ENCODE results near the gene KLF5. TPM values are rescaled to one million over a fixed set of nuclear protein-coding genes. Genes with fewer than 3 reads are reported as not detected.

Gene KLF5
- total RNA-seq, 1 experiment from 2014 or later = 2.2 TPM

DNA sequence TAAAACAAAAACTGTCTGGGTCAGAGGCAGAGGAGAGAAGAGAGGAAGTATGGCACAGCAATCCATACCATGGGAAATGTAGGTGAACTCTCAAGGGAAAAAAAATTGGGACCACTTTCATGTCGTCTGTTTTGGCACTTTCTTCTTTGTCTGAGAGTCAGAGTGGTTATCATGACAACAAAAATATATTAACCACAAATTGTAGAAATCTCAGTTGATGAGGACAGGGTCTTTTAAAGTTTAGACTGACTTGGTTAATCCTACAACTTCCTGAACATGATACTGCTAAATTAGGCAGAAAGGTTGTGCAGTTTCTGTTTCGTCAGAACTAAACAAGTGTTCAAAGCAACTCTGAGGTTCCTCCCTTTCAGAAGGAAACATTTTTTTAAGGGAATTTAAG lies 15.2 kb downstream of the KLF5 start:
- no peaks in the 10 kb centered on the region for H3K79me2 ChIP-seq (ENCODE audit: insufficient read depth, low read length)
- H3K9me3 ChIP-seq (ENCODE audit: control insufficient read depth, low read depth, low read length) = no peaks in the 10 kb centered on the region
- no peak for TF ChIP-seq CTCF (conservative IDR thresholded peaks at IDR 0.05)
- H3K4me2 ChIP-seq (ENCODE audit: insufficient read depth, insufficient read length, low read length) = no peak overlapping the region
- no peak overlapping the region for H2BK120ac ChIP-seq (ENCODE audit: low read depth, low read length, poor library complexity, severe bottlenecking)
- Mint-ChIP-seq H3K36me3 (ENCODE audit: insufficient read depth in 1 of 3, low read depth in 3 of 3) (no peaks in the 10 kb centered on the region), H3K4me3 (no peak overlapping the region), H3K4me1 (peaks cover 25 to 40% of the 10 kb centered on the region in 2 experiments), H3K27me3 (ENCODE audit: low read depth) (peaks cover 18% of the 10 kb centered on the region), H3K27ac (no peak overlapping the region; a peak in 2 of 7 replicates), H3K9me3 (no peaks in the 10 kb centered on the region; a peak in 1 of 5 replicates)
- no peak overlapping the region for H3T11ph ChIP-seq (ENCODE audit: low read length)
- no peaks in the 10 kb centered on the region for H3K27me3 ChIP-seq (ENCODE audit: insufficient read depth, low read length)
- peaks cover 4% of the 10 kb centered on the region for H3K23me2 ChIP-seq (ENCODE audit: insufficient read length, low read depth, low read length, poor library complexity, severe bottlenecking)
- H3K4ac ChIP-seq (ENCODE audit: low read depth, low read length) = no peak overlapping the region
- no peak overlapping the region for H3K27ac ChIP-seq (ENCODE audit: insufficient read length, low read depth, low read length)
- H4K8ac ChIP-seq (replicated peaks; ENCODE audit: insufficient read length, low read depth, low read length) = no peak overlapping the region
- WGBS (ENCODE audit: extremely low coverage, insufficient read length, low lambda C conversion rate) = no CpG with 5 or more reads among the region's 2 CpGs
- H4K20me1 ChIP-seq (ENCODE audit: control insufficient read depth, insufficient read depth, insufficient read length) = no peaks in the 10 kb centered on the region
- no peak overlapping the region for H2BK12ac ChIP-seq (ENCODE audit: insufficient read length, low read depth, low read length)
- H2BK5ac ChIP-seq (ENCODE audit: insufficient read length, low read length) = no peak overlapping the region
- H3K9ac ChIP-seq (ENCODE audit: extremely low read depth, insufficient read length, low read length) = no peak overlapping the region
- no peak overlapping the region for H3K14ac ChIP-seq (ENCODE audit: insufficient read depth, low read length)
- H2BK20ac ChIP-seq (ENCODE audit: low read depth, low read length, poor library complexity, severe bottlenecking) = no peak overlapping the region
- H3K79me1 ChIP-seq (ENCODE audit: insufficient read depth, low read depth, low read length, poor library complexity, severe bottlenecking) = no peaks in the 10 kb centered on the region
- H2BK15ac ChIP-seq (ENCODE audit: low read depth, low read length) = no peak overlapping the region
- no peak overlapping the region for H4K5ac ChIP-seq (ENCODE audit: insufficient read length, low read depth, low read length)
- H3K18ac ChIP-seq (ENCODE audit: insufficient read length, low read depth, low read length) = no peak overlapping the region
- H2AK5ac ChIP-seq (ENCODE audit: insufficient read length, low read length) = no peak overlapping the region
- no peak overlapping the region for H2AFZ ChIP-seq (ENCODE audit: low read length)
- H3K56ac ChIP-seq (ENCODE audit: insufficient read length, low read depth, low read length) = no peak overlapping the region
- DNase-seq = no peak
- no peak overlapping the region for H4K91ac ChIP-seq (ENCODE audit: insufficient read length, low read depth, low read length)
- peaks cover 6% of the 10 kb centered on the region; the same call in 1 of the 2 replicates for H3K4me1 ChIP-seq (ENCODE audit: insufficient read depth, low read length)
- no peak overlapping the region for H3K23ac ChIP-seq (ENCODE audit: insufficient read length, low read depth, low read length)

Measured in H9 (cell line).